Thymus (tissue), 11 donors: ENCODE results near the gene MYLK4. TPM values are rescaled to one million over a fixed set of nuclear protein-coding genes. Genes with fewer than 3 reads are reported as not detected.

Experiments
- DNase-seq, 9 donors: peaks; one replicate each; pipeline ENCODE4 v3.0.0-alpha.2; 2013; ENCODE audit warnings: low spot score in 9 of 9, low read depth in 6 of 9, missing footprints in 1 of 9
- H3K27ac ChIP-seq, 2 donors: one replicate each; pipeline ENCODE4 v1.5.1; 2013; ENCODE audit warnings: control low read depth in 1 of 2, low read depth in 1 of 2, low read length in 1 of 2, mild to moderate bottlenecking in 1 of 2, moderate library complexity in 1 of 2
- H3K27me3 ChIP-seq, 2 donors: one replicate each; pipeline ENCODE4 v1.5.1; 2013; ENCODE audit warnings: low read length in 1 of 2; ENCODE audit not compliant: control insufficient read depth in 2 of 2, insufficient read depth in 1 of 2
- H3K36me3 ChIP-seq, 2 donors: one replicate each; pipeline ENCODE4 v1.5.1; 2013; ENCODE audit warnings: low read length in 1 of 2, mild to moderate bottlenecking in 1 of 2, moderate library complexity in 1 of 2; ENCODE audit not compliant: control insufficient read depth in 2 of 2, insufficient read depth in 2 of 2
- H3K4me1 ChIP-seq, 2 donors: one replicate each; pipeline ENCODE4 v1.5.1; 2013; ENCODE audit warnings: low read length in 2 of 2; ENCODE audit not compliant: control insufficient read depth in 2 of 2, insufficient read depth in 2 of 2
- H3K4me3 ChIP-seq, 2 donors: one replicate each; pipeline ENCODE4 v1.5.1; 2013; ENCODE audit warnings: low read length in 2 of 2, control low read depth in 1 of 2, mild to moderate bottlenecking in 1 of 2
- H3K9me3 ChIP-seq, 2 donors: one replicate each; pipeline ENCODE4 v1.5.1; 2013; ENCODE audit warnings: low read length in 1 of 2, mild to moderate bottlenecking in 1 of 2; ENCODE audit not compliant: control insufficient read depth in 2 of 2, insufficient read depth in 1 of 2
- WGBS: extraction: QIAGEN DNeasy Blood & Tissue Kit; methylation state at CpG from one replicate; pipeline ENCODE4 v1.1.7; 2013; 5-methylcytosine and 5-hydroxymethylcytosine counted together
- polyA plus RNA-seq: library from polyadenylated mRNA; stranded (reverse); fragments of 200-250 nt; gene quantifications from one replicate; pipeline ENCODE4 v1.2.3, GENCODE V29; 2013
- total RNA-seq: library from RNA; stranded (reverse); fragments of 120-200 nt; gene quantifications from one replicate; pipeline ENCODE4 v1.2.4, GENCODE V29; 2013
- donor health status: healthy.

The MYLK4 gene
- total and polyA plus RNA-seq, 2 donors = 0.42 to 0.52 TPM

GRCh38 chr6:2630891-2631571, 119.7 kb downstream of the MYLK4 start:
- no peak for DNase-seq
- WGBS = 83% methylated on average over 14 of the region's 14 CpGs
- Histone ChIP-seq H3K4me3 (no peak overlapping the region), H3K36me3 (no peaks in the 10 kb centered on the region), H3K9me3 (peaks cover 0 to 6% of the 10 kb centered on the region in 2 donors), H3K27me3 (peaks cover 6 to 18% of the 10 kb centered on the region in 2 donors), H3K4me1 (peaks cover 5 to 15% of the 10 kb centered on the region in 2 donors), H3K27ac (no peak overlapping the region)

- no peak overlapping the region for H3K4me3 ChIP-seq
- peaks cover 5 to 15% of the 10 kb centered on the region in 2 donors for H3K4me1 ChIP-seq
- no peaks in the 10 kb centered on the region for H3K36me3 ChIP-seq
- DNase-seq = no peak
- peaks cover 6 to 18% of the 10 kb centered on the region in 2 donors for H3K27me3 ChIP-seq
- H3K9me3 ChIP-seq = peaks cover 0 to 6% of the 10 kb centered on the region in 2 donors
- WGBS = 96% methylated on average over 6 of the region's 6 CpGs
- no peak overlapping the region for H3K27ac ChIP-seq
Observed at GRCh38 chr6:2630359-2630758, 120.4 kb downstream of the MYLK4 start.

GRCh38 chr6:2626401-2626800, 124.3 kb downstream of the MYLK4 start:
- 96% methylated on average over 7 of the region's 7 CpGs for WGBS
- H3K27me3 ChIP-seq = peaks cover 0 to 3% of the 10 kb centered on the region in 2 donors
- no peaks in the 10 kb centered on the region for H3K36me3 ChIP-seq
- H3K9me3 ChIP-seq = no peaks in the 10 kb centered on the region
- no peak overlapping the region for H3K27ac ChIP-seq
- no peak overlapping the region for H3K4me3 ChIP-seq
- no peaks in the 10 kb centered on the region for H3K4me1 ChIP-seq
- no peak for DNase-seq

GRCh38 chr6:2625581-2625980, 125.1 kb downstream of the MYLK4 start:
- no peak overlapping the region for H3K4me3 ChIP-seq
- H3K9me3 ChIP-seq = no peaks in the 10 kb centered on the region
- no peaks in the 10 kb centered on the region for H3K36me3 ChIP-seq
- H3K27ac ChIP-seq = no peak overlapping the region
- DNase-seq = no peak
- 95% methylated on average over 1 of the region's 1 CpG for WGBS
- H3K4me1 ChIP-seq = no peaks in the 10 kb centered on the region
- H3K27me3 ChIP-seq = peaks cover 0 to 3% of the 10 kb centered on the region in 2 donors

GRCh38 chr6:2624177-2624576, 126.5 kb downstream of the MYLK4 start:
- peaks cover 0 to 3% of the 10 kb centered on the region in 2 donors for H3K27me3 ChIP-seq
- no peak for DNase-seq
- H3K4me3 ChIP-seq = no peak overlapping the region
- H3K4me1 ChIP-seq = no peaks in the 10 kb centered on the region
- no peak overlapping the region for H3K27ac ChIP-seq
- 98% methylated on average over 12 of the region's 12 CpGs for WGBS
- no peaks in the 10 kb centered on the region for H3K9me3 ChIP-seq
- no peaks in the 10 kb centered on the region for H3K36me3 ChIP-seq

GRCh38 chr6:2623295-2623694, 127.4 kb downstream of the MYLK4 start:
- Histone ChIP-seq H3K4me1 (no peaks in the 10 kb centered on the region), H3K27ac (peak overlapping the region in 1 of 2 donors; percentile 70), H3K36me3 (no peaks in the 10 kb centered on the region), H3K27me3 (peaks cover 0 to 3% of the 10 kb centered on the region in 2 donors), H3K9me3 (no peaks in the 10 kb centered on the region), H3K4me3 (no peak overlapping the region)
- WGBS = 88% methylated on average over 10 of the region's 10 CpGs
- no peak for DNase-seq

- Histone ChIP-seq H3K36me3 (no peaks in the 10 kb centered on the region), H3K9me3 (no peaks in the 10 kb centered on the region), H3K27me3 (peaks cover 0 to 3% of the 10 kb centered on the region in 2 donors), H3K4me1 (no peaks in the 10 kb centered on the region), H3K4me3 (no peak overlapping the region), H3K27ac (peak overlapping the region in 1 of 2 donors; percentile 70)
- 90% methylated on average over 11 of the region's 11 CpGs for WGBS
- DNase-seq = peak in 1 of 9 donors; percentile 15
Observed at GRCh38 chr6:2622671-2623070, 128.1 kb downstream of the MYLK4 start.

GRCh38 chr6:2619651-2620050, 131.1 kb downstream of the MYLK4 start:
- peaks cover 0 to 3% of the 10 kb centered on the region in 2 donors for H3K27me3 ChIP-seq
- no peak for DNase-seq
- no peaks in the 10 kb centered on the region for H3K9me3 ChIP-seq
- H3K4me3 ChIP-seq = no peak overlapping the region
- H3K36me3 ChIP-seq = no peaks in the 10 kb centered on the region
- no peaks in the 10 kb centered on the region for H3K4me1 ChIP-seq
- H3K27ac ChIP-seq = no peak overlapping the region
- 91% methylated on average over 9 of the region's 9 CpGs for WGBS

- Histone ChIP-seq H3K27ac (no peak overlapping the region), H3K4me3 (no peak overlapping the region), H3K4me1 (no peaks in the 10 kb centered on the region), H3K9me3 (no peaks in the 10 kb centered on the region), H3K36me3 (no peaks in the 10 kb centered on the region), H3K27me3 (no peaks in the 10 kb centered on the region)
- DNase-seq = no peak
- WGBS = 95% methylated on average over 4 of the region's 4 CpGs
Observed at GRCh38 chr6:2617729-2618128, 133.0 kb downstream of the MYLK4 start.
